GM18858 (cell line): ENCODE data around the gene ARHGEF12.

Experiments
- ATAC-seq: cut with Tn5 transposase; IDR thresholded peaks from one replicate; pipeline ENCODE4 v1.9.1; 2021; ENCODE audit not compliant: unreplicated experiment

The ARHGEF12 gene

DNA sequence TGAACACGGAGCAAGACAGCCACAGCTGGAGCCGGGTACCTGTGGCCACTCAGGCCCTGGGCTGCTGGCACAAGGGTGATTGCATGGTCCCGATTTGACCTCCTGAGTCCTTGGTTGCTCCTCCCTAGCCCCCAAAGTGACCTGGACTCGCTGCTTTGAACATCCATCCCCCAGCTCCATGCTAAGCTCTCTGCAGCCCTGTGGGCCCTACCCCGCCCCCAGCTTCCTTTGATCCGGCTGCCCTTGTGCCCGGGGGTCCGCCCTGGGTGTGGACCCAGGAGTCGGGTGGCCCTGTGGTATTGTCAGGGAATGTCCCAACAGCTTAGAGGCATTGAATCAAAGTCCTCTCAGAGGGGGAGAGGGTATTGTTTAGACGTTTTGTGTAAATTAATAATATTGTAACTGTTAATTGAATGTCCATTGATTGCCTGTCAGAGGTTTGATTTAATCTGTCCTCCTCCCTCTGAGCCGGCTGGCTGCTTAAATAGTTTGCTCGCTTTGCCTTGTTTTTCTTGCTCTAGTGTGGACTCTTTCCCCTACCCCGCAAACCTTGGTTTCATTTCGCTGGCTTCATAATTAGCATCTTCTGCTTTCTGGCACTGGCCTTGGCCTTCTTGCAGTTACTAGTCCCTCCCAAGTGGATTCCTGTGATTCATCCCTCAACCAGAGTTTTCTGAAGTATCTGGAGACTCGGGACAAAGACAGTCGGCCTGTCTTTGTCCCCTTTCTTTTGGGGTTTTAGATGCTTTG is 196.0 kb downstream of the ARHGEF12 start:
- ATAC-seq = no peak

- ATAC-seq = no peak
Measured at GRCh38 chr11:120532832-120533196, 196.6 kb downstream of the ARHGEF12 start.

DNA sequence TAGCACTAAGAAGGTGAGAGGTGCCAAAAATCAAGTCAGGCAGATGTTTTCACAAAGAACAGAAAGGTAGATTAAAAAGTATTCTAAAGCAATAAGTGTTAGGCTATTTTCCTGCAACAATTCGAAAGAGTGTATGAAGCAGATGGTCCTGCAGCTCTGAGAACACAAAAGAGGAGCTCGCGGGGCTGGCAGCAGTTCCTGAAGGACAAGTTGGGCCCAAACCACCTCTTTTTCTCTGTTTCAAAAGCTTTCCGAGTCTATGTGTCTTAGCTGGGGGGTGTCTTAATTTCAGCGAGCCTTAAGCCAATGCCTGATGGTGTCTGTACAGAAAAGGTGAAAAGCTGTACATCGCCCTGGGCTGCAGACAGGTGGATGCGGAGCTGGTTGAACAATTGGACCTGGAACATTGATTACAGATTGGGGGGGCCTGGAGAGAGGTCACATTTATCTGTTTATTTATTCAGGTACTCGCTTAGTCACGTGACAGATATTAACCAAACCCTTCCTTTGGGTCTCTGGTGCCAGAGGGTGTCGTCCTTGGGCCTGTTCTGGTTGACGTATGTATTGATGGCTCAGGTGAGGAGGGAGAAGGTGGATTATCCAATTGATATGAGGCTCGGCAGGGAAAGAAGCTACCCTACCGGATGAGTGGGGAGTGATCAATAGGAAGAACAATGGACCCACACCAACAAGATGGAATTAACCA is 200.0 kb downstream of the ARHGEF12 start:
- ATAC-seq = no peak

GRCh38 chr11:120536797-120537169 is 200.6 kb downstream of the ARHGEF12 start:
- ATAC-seq = no peak

DNA sequence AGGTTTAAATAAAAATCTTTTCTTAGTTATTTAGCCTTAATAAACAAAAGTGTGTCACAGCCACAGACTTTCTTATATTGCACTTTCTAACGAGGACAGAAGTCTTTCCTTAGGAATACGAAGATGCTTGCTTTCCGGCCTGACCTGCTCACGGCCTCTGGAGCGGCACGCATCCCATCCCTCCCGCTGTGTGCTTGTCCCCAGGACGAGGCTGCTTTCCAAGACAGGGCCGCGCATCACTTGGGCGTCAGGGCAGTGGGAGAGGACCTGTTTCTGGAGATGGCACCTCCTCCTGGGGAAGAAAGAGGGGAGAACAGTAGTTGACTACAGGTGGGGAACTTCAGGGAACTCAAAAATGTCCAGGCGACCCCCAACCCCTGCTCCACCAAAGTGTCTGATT is 201.8 kb downstream of the ARHGEF12 start:
- no peak for ATAC-seq

DNA sequence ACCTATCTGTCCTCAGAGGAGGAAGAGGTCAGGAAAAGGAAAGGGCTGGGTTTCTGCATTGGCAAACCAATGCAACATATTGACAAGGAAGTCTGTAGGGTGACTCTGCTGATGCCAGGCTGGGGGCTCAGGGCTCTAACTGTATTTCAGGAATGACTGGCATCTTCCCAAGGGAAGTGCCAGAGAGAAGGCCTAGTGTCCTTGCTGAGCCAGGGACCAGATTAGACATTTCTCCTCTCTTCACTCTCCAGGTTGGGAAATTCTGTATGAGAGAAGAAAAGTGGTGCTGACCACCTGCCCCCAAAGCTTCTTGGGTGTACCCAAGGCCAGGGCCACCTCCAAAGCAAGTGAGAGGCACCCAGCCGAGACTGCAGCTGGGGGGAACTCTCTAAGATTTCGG is 202.5 kb downstream of the ARHGEF12 start:
- ATAC-seq = no peak
